Kidney capillary endothelial cell (primary cell): ENCODE measurements around the gene LUC7L.
"Not testable (repeated sequence)": the region's sequence is repeated elsewhere in the genome, so short reads cannot be mapped to it uniquely, and the experiment has no call there.

Source experiments
- DNase-seq: peaks from one replicate; pipeline ENCODE4 v3.0.0-alpha.2; 2018; ENCODE audit warnings: low spot score

LUC7L gene

GRCh38 chr16:263182-263774 lies 34.0 kb upstream of the LUC7L start:
- DNase-seq, result no peak

GRCh38 chr16:262121-262745 lies 33.0 kb upstream of the LUC7L start:
- no peak for DNase-seq

GRCh38 chr16:261031-261691 lies 31.9 kb upstream of the LUC7L start:
- DNase-seq, result no peak

GRCh38 chr16:260326-260725 lies 31.1 kb upstream of the LUC7L start:
- DNase-seq, result no peak

- no peak for DNase-seq
These were observed 30.6 kb upstream of the LUC7L start for GRCh38 chr16:259814-260253.

- no peak for DNase-seq
These were observed 30.0 kb upstream of the LUC7L start for GRCh38 chr16:259226-259625.

- not testable (repeated sequence) for DNase-seq
These were observed 28.8 kb upstream of the LUC7L start for GRCh38 chr16:258091-258490.

GRCh38 chr16:255183-255582 lies 25.9 kb upstream of the LUC7L start:
- DNase-seq, result no peak

- no peak for DNase-seq
These were observed 25.2 kb upstream of the LUC7L start for GRCh38 chr16:254461-254860.

GRCh38 chr16:253833-254232 lies 24.6 kb upstream of the LUC7L start:
- DNase-seq, result no peak

GRCh38 chr16:252366-253337 lies 23.4 kb upstream of the LUC7L start:
- no peak for DNase-seq

GRCh38 chr16:249431-249830 lies 20.2 kb upstream of the LUC7L start:
- no peak for DNase-seq

- no peak for DNase-seq
These were observed 17.8 kb upstream of the LUC7L start for GRCh38 chr16:247027-247426.

GRCh38 chr16:245105-245504 lies 15.9 kb upstream of the LUC7L start:
- DNase-seq, result no peak

GRCh38 chr16:243348-243747 lies 14.1 kb upstream of the LUC7L start:
- no peak for DNase-seq

- no peak for DNase-seq
These were observed 13.0 kb upstream of the LUC7L start for GRCh38 chr16:242281-242680.

GRCh38 chr16:240559-240958 lies 11.3 kb upstream of the LUC7L start:
- DNase-seq, result no peak

GRCh38 chr16:239948-240277 lies 10.7 kb upstream of the LUC7L start:
- no peak for DNase-seq

GRCh38 chr16:234468-235305 lies 5.4 kb upstream of the LUC7L start, which contains the start of gene FAM234A:
TSS of gene FAM234A (plus strand) at chr16:234821. CDS start at chr16:254414, 19,593 bp downstream.
- DNase-seq, result peak; percentile 89

GRCh38 chr16:230949-231348 lies 1.7 kb upstream of the LUC7L start:
- no peak for DNase-seq

- not testable (repeated sequence) for DNase-seq
These were observed 1.1 kb upstream of the LUC7L start for GRCh38 chr16:230351-230750.
